GM18498 (cell line): Measurements from ENCODE around the gene PTTG1IP.

Experiments
- ATAC-seq: cut with Tn5 transposase; IDR thresholded peaks from one replicate; pipeline ENCODE4 v1.9.1; 2021; ENCODE audit warnings: mild to moderate bottlenecking, moderate library complexity; ENCODE audit not compliant: unreplicated experiment

The PTTG1IP gene

DNA sequence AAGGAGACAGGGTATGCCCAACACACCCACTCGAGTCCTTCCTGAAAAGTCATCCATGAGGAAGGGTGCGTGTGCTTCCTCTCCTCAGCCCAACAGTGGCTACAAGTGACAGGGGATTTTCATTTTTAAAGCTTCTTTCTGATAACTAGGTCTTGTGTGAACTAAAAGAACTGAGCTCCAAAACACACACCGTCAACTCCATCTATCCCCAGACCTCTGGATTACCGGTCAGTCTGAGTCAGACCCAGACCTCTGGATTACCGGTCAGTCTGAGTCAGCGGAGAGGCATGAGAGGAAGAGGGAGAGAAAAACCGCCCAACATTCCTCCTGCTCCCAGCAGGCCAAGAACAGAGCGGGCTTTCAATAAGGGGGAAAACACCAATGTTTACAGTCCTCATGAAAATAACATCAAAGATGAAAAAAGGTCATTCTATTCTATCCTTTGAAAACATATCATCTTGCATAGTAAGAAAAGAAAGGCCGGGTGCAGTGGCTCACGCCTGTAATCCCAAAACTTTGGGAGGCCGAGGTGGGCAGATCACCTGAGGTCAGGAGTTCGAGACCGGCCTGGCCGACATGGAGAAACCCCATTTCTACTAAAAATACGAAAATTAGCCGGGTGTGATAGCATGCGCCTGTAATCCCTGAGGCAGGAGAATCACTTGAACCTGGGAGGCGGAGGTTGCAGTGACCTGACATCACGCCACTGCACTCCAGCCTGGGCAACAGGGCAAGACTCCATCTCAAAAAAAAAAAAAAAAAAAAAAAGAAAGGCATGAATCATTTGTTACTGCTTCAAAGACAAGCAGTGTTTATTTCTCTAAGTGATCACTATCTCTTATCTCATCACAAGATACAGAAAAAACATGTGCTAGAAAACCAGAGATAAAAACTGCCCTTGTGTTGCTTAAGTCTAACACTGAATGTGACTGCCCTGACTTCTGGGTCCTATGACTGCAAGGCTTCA, 3.4 kb downstream of the PTTG1IP start:
- no peak for ATAC-seq

DNA sequence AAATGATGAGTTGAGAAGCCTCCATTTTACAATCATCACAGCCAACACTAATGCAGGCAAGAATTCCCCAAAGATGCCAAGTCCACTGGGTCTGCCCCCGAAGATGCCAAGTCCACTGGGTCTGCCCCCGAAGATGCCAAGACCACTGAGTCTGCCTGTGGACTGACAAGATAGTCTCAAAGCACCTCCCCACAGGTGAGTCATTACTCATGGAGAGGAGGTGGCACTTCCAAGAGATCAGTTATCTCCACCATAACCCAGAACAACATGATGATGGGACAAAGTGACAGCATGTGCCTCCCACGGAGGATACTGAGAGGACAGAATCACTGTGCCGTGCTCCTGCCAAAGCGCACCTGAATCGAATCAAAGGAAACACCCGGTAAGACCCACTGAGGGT, 4.8 kb downstream of the PTTG1IP start:
- no peak for ATAC-seq

DNA sequence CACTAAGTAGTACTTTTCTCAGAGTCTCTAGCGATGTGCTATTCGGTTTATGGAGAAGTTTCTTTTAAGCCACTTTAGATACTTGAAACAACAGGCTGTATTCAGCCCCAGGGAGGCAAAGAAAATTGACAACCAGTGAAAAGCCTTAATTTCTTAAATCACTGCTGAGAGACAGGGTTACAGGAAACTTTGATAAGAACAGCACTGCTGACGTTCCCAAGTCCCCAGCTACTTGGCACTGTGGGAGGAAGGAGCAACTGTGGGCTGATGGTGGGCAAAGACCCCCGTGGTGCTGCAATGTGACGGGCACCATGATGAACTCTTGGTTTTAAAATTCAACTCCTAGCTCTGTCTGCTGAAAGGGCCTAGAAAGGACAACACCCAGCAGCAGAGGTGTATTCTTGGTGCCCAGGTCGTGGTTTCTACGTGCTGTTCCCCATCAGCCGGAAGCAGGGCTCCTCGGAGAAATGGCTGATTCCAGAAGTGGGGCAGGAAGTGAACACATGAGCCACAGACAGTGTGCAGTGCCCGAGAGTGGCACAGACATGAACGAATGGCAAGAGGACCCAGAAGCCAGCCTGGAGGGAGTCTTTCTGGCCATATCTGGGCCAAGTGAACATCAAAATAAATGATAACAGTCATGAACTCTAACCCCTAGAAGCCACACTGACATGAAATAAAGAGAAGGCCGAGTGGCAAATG, 5.3 kb downstream of the PTTG1IP start:
- ATAC-seq, result no peak

DNA sequence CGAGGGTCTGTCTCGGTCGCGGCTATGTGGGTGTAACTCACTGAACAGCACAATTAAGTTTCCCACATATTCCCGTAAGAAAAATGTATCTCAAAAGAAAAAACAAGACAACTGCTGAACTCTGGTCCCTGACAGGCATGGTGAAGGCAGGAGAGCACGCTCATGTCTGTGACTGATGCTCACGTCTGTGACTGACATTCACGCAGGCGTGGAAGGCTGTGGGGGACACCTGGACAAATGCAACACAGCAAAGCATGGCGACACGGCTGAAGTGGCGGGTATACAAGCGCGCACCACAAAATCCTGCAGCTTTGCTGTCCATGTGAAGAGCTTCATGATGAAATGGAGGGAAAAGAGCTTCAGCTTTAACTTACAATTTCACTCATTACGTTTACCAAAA, 6.0 kb downstream of the PTTG1IP start:
- ATAC-seq, result no peak

DNA sequence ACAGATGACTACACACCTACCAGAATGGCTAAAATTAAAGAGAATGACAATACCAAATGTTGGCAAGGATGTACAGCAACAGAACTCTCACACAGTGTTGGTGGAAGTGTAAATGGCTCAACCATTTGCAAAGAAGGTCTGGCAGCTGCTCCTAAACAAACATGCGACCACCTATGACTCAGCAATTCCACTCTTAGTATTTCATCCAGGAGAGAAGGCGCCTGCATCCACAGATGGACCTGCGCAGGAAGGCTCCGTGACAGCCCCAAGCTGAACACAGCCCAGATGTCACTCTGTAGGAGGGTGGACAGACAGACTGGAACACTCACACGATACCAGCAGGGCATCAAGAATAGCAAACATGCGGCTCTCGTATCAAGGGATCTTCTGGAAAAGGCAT, 6.7 kb downstream of the PTTG1IP start:
- no peak for ATAC-seq

DNA sequence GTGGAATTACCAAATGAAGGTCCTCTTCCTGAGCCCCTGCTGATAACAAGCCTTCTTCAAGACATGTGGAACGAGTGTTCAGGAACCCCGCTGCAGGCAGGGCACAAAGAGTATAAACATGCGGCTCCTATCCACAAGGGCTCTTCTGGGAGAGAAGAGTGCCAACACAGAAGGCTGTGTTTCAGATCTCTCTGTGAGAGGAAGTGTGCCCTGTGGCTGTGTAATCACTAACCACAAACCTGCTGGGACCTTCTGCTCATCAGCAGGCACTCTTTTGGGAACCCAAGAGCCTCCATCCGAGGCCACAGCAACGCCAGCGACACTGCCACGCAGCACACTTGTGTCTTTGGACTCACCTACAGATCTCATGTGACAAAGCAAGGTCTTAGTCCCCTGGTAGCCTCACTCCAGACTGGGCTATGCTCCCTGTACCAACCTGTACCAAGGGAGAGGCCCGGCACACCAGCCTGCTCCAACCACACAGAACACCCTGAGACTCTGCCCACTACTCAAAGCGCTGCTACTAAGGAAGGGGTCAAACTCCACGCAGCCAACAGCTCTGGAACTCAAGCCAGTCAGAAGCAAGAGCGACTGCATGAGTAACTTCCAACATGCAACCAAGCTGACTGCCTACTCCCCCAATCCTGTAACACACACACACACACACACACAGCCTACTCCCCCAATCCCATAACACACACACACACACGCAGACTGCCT, 7.8 kb downstream of the PTTG1IP start:
- no peak for ATAC-seq

DNA sequence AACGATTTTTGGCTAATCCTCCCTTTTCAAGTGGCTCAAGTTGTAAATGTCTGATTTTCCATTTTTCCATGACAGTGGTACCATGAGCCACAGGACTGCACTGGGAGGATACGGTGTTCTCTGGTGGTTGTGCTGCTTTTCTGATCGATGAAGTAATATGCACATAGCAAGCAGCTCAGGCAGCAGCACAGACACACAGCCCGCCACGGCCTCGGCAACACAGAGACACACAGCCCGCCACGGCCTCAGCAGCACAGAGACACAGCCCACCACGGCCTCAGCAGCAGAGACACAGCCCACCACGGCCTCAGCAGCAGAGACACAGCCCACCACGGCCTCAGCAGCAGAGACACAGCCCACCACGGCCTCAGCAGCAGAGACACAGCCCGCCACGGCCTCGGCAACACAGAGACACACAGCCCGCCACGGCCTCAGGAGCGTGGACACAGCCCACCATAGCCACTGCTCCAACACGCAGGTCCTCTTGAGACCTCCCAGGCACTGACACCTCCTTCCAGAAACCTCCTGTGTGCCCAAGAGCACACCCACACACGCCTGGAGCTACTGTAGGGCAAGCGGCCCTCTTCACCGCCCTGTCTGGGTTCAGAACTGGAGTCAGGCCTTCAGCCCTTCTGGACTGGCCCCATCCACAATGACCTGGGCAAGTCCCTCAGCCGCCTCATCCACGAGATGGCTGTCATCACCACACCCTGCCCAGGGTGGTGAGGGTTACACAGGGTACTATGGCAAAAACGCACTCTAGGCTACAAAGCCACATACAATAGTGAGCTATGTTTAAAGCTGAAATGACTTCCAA, 10.4 kb downstream of the PTTG1IP start:
- ATAC-seq, result no peak

DNA sequence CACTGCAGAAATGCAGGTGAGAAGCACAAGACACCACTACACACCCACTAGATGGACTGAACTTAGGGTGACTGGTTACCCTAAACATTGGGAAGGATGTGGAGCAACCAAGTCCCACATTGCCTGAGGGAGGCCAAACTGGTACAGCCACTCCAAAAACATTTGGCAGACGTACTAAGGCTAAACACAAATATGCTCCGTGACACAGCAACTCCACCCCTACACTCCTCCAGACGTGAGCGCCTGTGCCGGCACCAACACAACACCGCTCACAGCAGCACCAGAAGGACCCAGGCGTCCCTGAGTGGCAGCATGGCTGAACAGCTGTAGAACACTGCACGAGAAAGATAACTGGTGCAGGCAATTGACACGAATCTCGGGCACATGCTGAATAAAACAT, 14.7 kb downstream of the PTTG1IP start:
- no peak for ATAC-seq

DNA sequence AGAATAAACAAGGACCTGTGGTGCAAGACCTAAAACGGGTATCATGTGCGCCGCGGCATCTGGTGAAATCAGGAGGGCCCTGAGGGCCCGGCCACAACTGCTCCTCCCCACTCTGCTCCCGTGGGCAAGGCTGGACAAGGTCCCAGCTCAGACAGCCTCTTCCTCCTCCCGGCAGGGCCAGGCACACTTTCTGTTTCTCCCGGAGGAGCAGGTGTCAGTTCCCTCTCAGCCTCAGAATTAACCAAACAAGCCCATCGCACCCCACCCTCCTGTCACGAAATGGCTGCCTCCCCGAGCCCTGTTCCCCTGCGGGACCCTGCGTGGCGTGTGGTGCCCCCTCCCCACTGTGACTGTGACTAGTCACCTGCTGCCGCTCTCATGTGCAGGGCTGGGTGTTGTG, 15.2 kb downstream of the PTTG1IP start:
- ATAC-seq, result no peak

DNA sequence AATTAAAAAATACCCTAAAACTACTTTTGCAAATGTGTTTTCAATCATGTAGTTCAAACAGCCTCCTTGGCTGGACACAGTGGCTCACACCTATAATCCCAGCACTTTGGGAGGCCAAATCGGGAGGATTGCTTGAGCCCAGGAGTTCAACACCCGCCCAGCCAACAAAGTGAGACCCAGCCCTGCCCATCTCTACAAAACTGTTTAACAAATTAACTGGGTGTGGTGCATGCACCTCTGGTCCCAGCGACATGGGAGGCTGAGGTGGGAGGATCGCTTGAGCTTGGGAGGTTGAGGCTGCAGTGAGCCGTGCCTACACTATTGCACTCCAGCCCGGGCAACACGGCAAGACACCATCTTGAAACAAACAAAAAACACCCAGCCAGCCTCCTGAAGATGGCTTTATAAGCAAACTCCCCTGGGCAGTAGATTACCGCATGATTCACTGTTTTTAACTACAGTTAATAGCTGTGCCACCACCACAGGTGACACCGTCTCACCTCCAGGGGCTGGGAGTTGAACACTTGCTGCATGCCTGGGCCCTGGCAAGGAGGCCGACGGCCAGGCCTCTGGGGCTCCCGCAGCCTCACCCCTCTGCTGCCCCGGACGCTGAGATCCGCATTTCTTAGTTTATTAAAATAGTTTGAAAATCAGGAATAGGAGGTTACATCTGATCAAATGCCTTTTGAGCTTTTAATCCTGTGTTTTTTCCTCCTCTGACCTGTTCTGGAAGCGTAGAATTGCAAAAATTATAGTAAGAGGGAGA, 16.2 kb downstream of the PTTG1IP start:
- ATAC-seq, result no peak

DNA sequence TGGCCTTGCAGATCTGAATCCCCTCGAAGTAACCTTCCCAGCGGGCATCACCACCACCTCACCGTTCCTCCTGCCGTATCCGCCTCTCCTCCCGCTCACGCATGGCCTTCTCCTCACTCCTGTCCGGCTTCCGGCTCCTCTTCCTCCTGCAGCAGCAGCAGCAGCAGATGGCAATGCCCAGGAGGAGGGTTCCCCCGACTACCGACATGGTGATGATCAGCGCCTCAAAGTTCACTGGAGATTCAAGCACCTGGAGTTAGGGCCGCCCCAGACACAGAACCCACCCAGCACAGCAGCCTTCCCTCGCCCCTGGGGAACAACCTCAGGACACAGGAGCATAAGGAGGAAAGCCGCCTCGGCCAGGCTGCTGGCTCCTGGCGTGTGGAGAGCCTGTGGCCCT, 17.4 kb downstream of the PTTG1IP start:
- ATAC-seq, result no peak

DNA sequence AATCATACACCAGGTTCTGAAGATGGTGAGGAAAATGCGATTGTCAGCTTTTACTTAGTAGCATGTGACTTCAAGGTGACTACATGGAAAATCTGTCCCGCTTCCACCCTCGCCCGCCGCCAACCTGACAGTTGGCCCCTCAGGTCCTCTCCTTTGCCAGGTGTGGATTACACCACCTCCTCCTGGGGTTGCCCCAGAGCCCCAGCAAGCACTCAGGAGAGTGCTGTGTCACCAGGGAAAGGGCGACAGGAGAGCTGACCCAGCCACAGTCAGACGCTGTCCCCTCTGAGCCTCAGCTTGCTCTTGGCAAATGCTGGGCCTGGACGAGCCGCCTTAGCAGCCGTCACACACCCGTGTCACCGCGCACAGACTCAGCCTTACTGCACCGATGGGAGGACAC, 17.9 kb downstream of the PTTG1IP start:
- no peak for ATAC-seq

DNA sequence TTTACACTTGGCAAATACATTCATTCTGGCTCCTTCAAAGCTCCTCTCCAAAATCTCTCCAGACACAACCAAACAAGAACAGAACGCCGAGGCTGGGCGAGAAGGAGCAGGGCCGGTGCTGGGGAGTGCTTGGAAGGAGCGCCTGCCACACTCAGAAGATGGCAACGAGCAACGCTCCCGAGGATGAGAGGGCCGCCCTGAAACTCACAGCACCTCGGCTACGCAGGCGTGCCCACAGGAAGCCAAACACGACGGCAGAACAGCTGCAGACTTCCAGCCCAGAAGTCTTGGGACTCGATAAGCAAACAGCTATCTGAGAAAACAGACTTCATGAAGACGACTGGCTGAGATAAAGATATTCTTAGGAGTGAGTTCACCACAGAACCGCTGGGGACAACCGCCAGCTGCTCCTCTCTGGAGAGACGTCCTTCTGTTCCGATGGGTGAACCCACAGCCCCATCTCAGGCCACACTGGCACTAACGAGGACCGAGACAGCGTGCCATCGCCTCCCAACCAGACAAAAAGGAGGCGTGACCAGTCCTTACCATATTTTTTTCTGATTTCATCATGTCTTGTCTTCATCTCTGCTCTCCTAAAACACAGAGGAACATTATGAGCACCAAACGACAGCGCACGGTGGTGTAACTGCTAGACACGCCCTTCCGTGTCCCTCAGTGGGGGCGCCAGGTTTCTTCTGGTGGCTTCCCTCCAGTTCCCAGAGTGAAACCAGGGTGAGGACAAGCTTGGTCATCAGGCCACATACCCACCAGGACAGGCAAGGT, 18.6 kb downstream of the PTTG1IP start:
- no peak for ATAC-seq

DNA sequence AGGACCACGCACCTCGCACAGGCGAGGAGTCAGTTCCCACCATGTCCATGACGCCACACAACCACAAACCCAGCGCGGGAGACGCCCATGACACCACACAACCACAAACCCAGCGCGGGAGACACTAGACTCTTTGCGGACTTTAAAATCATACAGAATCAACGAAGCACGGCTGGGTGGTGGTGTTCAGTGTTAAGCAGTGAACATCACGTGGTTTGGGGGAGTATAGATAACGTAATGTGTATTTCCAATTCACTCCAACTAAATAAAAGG, 19.2 kb downstream of the PTTG1IP start:
- ATAC-seq, result no peak

DNA sequence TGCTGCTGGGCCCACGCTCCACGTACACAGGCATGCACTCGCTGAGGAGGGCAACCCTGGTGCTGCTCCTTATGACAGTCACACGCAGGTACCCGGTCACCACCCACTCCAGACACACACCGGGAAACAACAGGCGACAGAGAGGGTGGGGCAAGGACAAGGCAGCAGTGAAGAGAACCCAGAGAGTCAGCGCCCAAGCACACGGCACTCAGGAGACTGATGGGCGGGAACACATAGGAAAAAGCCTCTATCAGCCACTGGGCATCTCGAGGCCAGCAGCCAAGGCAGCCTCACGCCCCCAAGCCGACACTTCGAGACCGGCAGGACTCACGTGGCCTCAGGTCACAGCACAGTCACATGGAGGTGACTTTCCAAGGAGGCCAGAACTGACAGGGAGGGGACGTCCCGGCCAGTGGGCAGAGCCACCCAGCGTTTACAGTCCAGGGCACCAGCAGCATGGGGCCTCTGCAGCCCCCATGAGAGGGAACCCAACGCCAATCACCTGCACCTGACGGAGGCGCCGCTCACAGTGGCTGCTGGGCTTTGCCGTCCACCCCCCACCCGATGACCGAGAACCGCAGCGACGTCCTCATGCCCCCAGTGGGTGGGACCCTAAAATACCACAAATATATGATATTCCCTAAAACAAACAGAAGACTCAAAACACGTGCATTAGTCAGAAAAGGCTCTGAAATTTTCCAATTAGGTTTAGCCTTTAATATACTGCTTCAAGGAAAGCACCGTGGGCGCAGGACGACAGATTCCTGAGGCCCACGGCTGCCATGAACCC, 19.7 kb downstream of the PTTG1IP start:
- no peak for ATAC-seq

DNA sequence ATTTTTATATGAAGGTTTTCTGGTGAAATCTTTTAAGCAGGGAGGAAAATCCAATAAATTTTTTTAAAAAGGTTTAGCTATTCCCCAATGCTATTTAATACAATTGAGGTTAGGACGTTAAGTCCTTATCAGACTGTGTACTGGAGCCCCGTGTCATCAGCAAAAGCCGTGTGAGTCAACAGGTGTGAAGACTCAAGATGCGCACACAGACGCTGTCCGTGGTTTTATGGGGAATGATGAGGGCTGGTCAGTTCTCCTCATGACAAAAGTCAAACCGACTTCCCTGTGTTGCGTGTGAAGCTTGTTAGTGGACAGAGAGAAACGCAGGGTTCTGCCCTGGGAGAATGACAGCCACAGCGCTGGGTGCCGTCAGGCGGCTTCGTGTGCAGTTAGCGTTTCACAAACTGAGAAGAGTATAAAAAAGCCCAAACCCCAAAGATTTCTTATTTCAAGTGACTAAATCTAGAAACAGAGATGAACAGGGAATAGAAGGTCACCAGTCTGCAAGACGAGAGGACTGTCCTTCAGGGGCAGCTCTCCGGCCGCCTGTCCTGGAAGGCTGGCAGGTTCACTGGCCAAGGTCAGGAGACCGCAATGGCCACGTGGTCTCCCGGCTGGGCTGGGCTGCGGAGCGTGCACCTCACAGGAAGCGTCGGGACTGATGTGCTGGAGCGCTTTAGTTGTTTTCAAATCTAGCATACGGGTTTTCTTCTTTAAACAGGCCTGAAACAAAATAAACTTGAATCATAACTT, 22.4 kb downstream of the PTTG1IP start:
- no peak for ATAC-seq

DNA sequence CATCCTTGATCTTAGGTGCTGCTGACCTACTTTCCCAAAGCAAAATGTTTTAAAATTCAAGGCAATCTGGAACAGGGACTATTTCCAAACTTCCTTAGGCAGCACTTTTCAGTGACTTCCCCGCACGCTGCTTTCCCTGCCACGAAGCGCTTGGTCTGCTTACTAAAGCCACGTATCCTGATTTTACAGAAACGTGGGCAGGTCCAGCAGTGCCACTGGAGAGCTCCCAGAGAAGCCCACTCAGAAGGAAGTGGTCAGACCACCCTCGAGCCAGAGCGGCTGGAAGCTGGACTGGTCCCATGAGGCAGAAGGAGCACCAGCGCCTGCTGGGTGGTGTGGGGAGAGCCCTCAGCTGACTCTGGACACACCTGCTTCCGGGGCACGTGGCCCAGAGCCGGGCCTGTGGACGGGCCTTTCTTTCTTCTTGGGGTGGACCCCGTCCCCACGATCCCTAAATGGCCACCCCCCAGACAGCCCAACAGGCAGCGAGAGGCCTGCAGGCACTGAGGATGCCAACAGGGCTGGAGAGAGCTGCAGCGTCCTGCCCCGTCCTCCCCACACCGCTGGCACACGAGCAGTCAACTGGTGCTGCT, 23.2 kb downstream of the PTTG1IP start:
- ATAC-seq, result no peak
